Activated gamma-delta T cell treated with Interleukin-2 at 50 U/mL for 16 hours (primary cell): ENCODE results near the gene ELAVL4.
"Not testable (repeated sequence)": the region's sequence is repeated elsewhere in the genome, so short reads cannot be mapped to it uniquely, and the experiment has no call there.

Experiments
- DNase-seq: peaks from one replicate; pipeline ENCODE4 v3.0.0-alpha.2; 2020

The ELAVL4 gene

DNA sequence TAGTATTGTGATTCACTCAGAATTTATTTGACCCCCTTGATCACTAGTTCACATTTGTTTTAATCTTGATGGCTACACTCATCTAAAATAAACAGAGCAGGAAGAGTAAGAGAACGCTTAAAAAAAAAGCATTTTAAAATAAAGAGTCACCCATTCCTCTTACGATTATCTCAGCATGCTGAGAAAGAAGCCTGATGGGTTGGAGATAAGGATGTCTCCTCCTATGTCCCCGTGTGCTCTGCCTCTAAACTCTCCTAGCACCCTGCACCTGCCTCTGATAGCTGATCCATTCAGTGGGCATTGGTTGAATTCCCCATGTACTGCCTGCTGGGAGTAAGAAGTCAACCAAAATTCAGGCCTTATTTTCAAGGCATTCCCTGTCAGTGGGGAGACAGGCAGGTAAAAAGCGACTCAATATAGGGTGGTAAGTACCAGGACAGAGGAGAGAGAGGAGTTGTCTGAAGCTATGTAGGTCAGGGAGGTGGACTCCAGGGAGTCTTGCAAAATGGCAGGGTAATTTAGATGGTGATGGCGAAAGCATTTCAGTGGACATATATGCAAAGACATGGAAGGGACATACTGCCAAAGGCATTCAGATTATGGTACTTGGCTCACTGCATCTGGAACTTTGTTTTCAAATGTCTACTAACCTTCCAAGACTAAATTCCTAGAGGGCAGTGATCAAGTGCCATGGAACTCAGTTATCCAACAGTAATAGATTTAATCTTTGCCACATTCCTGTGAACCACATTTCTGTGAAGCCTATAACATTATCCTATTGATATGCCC lies 18.4 kb downstream of the ELAVL4 start:
- DNase-seq, result no peak

DNA sequence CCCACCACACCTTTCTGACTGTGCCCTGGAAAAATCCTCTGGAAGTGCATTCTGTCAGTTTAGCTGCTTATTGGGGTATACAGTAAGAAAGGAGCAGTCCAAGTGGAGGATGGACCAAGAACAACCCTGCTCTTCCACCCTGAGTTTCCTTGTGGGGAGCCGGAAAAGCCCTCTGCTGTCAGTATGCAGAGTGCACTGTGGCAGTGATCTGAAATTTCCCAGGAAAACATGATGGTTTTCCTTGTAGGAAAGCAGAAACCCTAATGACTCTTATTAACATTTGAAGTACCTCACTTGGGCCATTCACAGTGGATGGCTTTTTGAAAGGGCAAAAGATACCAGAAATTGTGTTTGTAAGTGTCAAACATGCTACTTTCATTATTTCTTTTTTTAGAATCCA lies 20.5 kb downstream of the ELAVL4 start:
- no peak for DNase-seq

- no peak for DNase-seq
Measured at GRCh38 chr1:50132347-50132894, 23.7 kb downstream of the ELAVL4 start.

- DNase-seq, result no peak
Measured at GRCh38 chr1:50135716-50136115, 27.0 kb downstream of the ELAVL4 start.

- no peak for DNase-seq
Measured at GRCh38 chr1:50139339-50140181, 30.8 kb downstream of the ELAVL4 start.

DNA sequence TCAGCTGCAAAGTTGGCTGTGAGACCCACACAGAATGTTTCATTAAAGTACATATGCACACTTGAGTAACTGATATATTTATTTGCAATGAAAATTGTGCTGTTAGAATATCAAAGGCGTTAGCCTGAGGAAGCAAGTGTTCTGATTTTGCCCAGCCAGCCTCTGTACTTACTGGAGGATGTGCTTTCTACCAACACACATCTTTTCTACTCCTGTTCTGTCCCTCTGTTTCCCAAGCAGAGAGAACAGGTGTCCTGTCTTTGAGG lies 31.4 kb downstream of the ELAVL4 start:
- DNase-seq, result no peak

DNA sequence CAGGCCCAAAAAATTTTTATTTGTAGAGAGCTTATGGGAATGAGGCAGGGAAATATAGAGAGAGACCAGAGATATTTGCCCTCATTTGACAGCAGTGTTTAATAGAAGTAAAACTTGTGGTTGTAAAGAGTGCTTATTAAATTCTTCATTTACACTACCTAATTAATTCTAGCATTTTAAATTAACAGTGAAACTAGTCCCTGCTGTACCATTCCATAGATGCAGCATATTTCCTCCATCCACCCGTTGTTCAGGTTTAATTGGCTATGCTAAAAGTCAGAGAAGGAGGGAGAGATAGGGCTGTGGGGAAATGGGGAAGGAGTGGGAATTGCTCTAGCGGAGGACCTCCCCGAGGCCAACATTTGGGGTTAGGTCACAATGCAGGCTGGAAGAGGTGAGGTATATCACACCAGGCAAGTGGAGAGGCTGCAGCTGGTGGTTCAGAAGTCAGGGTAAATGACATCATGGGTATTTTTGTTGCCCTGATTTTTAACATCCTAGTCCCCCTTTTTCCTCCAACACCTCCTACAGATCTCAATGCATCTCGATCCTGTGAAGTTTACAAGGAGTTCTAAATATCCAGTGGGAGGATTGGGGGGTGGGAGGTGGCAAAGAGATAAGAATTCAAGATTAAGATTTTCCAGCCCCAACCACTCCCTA lies 38.6 kb downstream of the ELAVL4 start:
- no peak for DNase-seq

DNA sequence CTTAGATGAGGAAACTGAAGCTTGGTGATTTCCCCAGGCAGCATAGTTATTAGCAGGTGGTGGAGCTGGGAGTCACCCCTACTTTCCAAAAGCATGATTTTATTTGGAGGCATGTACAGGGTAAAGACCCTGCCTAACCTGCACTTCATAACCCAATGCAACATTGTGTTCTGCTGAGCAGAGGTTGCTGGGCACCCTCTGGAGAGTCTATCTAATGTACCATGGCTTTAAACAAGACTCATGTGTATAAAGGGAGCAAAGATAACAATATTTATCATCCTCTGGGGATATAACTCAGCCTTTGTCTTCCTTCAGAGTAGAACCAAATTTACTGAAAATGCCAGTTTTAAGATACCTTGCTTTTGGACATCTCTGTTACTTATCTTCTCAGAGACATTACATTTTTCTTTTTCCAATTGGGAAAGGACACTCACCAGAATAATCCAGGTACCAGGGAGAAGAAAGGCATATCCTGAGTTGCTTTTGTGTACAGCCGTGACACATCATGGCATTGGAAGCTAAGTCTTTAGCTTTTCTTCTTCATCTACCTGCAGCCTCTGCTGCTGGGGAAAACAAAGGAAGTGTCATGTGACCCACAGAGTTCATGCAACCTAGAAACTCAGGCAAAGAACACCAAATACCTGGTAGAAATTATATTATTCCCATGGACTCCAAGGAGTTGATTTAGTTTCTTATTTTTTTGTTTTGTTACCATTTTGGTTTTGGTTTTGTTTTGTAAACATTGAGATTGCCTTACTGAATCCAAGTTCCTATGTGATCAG lies 39.6 kb downstream of the ELAVL4 start:
- no peak for DNase-seq

- DNase-seq, result no peak
Measured at GRCh38 chr1:50152236-50152635, 43.5 kb downstream of the ELAVL4 start.

DNA sequence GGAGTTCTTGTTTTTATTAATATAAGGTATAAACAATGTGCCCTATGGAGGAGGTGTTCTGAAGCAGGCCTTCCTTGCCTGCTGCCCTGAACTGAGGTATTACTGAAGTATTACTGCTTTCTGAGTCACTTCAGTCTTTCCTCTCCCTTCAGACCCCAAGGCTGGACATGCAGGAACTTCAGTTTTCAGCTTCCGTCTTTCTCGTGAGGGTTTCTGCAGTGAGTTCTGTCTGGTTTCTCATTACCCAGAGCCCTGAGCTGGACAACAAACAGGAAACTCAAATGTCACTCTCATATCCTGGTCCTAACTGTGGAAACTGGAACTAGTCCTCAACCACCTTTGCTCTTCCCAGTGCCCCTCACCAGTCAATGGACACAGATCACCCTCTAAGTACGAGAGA lies 46.8 kb downstream of the ELAVL4 start:
- no peak for DNase-seq

DNA sequence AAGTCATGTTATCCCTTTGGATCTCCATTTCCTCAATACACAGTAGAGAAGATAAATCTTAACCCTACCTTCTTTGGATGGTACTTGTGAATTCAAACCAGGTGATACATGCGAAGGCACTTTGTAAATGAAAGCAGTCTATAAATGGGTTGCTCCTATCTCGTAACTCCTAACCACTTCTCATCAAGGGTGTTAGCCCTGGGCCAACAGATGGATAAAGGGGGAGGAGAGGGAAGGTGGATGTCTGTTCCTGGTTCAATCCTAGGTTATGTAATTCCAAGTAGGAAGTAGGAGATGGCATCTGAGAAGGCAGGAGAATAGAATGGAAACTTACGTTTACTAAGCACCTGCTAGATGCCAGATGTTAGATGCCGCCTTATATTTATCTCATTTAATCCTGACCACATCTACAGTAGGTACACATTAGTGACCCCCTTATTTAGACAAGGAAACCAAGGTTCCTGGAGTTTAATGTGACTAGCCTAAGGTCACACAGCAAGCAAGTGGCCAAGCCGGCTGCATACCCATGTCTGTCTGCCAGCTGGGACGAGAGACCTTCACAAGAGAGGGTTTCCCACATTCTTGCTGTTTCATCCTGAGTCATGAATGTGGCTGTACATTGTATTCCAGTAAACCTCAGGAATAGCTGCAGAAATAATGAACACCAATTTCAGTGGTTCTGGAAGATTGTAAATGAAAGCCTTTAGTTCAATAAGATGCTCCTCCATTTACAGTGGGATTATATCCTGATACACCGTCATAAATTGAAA lies 47.7 kb downstream of the ELAVL4 start:
- DNase-seq, result no peak

DNA sequence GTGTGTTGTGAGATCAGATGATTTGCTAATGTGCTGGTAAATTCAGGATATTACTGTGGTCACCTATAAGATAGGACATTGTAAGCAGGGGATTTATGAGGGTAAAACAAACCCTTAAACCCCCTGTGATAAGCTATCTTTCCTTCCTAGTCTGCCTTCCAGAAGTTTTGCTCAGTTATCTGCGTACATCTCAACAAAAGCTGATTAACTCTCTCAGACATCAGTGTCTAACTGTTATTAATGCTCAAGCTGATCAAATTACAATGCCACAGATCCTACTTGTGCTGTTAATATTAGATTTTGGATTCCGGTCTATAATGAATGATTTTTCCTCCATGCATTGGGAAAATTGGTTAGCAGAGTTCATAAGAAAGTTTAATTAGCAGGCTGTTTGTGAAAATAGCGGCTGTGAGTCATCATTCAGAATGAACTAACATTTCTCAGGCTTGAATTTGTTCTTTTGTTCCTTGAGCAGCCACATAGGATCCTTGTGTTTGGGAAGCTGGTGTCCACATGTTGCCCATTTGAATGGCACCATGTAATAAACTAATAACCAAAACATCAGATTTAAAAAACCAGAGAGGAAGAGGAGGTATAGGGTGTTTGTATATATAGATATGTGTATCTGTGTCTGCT lies 48.7 kb downstream of the ELAVL4 start:
- DNase-seq, result no peak

GRCh38 chr1:50158421-50158820 lies 49.7 kb downstream of the ELAVL4 start:
- DNase-seq, result no peak

- no peak for DNase-seq
Measured at GRCh38 chr1:50163680-50164079, 55.0 kb downstream of the ELAVL4 start.

DNA sequence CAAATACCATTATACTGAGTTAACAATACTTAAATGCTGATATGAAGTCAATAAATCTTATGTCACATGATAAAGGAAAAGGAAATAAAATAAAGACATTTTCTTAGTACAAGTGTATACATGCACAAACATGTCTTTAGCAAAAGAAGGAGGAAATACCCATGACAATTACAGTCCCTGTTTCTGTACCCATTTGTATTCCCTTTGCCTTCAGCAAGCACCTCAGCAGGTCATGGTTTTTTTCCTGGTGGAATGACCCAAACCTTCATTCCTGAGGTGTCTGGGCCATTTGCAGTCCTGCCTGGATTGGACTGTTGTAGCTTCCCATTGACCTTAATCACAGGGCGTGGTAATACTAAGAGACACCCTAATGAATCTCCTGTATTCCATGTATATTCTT lies 57.6 kb downstream of the ELAVL4 start:
- DNase-seq, result not testable (repeated sequence)

- no peak for DNase-seq
Measured at GRCh38 chr1:50172299-50172698, 63.6 kb downstream of the ELAVL4 start.

- DNase-seq, result no peak
Measured at GRCh38 chr1:50174101-50174500, 65.4 kb downstream of the ELAVL4 start.

DNA sequence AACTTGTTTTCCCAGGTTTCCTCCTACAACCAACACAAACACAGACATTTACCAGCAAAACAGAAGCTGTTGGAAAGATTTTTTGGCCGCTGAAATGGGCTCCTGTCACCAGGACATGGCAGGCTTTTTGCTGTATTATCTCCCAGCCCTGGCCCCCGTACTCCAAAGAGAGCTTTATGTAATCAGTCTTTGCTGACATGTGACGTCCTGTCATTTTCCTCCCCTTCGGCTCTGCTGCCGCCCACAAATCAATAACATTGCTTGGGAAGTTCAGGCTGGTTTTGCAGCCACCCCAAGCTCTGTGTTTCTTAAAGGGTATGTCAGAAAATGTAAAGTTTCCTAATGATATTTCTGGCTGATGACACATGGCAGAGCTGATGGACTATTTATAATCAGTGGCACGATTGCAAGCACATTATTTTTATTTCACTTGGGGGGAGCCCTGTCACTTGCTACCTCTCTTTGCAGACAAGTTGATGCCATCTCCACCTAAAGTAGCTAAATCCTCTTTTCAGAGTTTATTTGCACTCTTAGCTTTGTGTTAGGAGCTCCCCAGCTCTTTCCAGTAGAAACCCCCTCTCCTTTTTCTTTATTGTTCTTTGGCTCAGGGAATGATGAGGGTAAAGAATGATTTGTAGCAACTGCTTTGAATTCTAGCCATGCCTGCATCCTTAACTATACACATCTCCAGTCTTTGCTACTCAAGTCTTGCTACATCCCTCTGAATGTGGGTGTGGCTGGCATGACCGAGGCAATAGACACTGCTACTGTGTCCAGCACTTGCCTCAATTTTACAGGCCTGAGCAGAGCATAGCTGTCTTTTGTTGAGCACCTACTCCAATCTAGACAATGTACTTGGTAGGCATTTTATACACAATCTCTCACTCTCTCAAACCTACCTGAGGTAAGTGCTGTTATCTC lies 67.3 kb downstream of the ELAVL4 start:
- no peak for DNase-seq

- DNase-seq, result no peak
Measured at GRCh38 chr1:50177994-50178393, 69.3 kb downstream of the ELAVL4 start.

DNA sequence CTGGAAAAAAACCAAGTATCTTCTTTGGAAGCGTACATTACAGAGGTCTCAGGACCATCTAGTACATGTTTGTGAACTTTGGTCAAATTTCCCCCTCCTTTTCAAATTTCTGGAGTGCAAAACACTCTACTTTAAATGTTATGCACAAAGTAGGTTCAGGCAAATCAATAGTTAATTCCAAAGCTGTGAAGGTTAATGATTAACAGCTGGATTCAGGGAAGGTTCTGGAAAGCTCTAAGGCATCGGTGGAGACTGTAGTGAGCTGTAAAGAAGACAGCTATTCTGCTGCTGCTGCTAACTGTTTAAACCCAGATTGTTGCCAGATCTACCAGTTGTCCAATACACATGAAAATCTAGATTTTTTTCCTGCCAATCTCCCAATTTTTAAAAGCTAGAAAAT lies 70.9 kb downstream of the ELAVL4 start:
- DNase-seq, result no peak
